ENCODE results near the gene GDF7.

The GDF7 gene

GRCh38 chr2:20622296-20622686, 44.7 kb upstream of the GDF7 start:
- no peak for TF ChIP-seq CTCF (IDR thresholded peaks at IDR 0.05; ENCODE audit: poor library complexity, severe bottlenecking)
- peak; percentile 26 for DNase-seq (ENCODE audit: low spot score)
- Histone ChIP-seq H3K4me3 (ENCODE audit: severe bottlenecking) (no peak overlapping the region), H3K36me3 (ENCODE audit: low read depth) (no peaks in the 10 kb centered on the region), H3K27ac (ENCODE audit: poor library complexity, severe bottlenecking) (no peak overlapping the region), H3K9me3 (ENCODE audit: severe bottlenecking) (no peaks in the 10 kb centered on the region), H3K27me3 (ENCODE audit: insufficient read depth, poor library complexity, severe bottlenecking) (no peaks in the 10 kb centered on the region), H3K4me1 (ENCODE audit: insufficient read depth, poor library complexity, severe bottlenecking) (peaks cover 11% of the 10 kb centered on the region)
- no peak for ATAC-seq (ENCODE audit: low read depth)

- no peak for TF ChIP-seq CTCF (IDR thresholded peaks at IDR 0.05; ENCODE audit: poor library complexity, severe bottlenecking)
- ATAC-seq (ENCODE audit: low read depth) (no peak), DNase-seq (ENCODE audit: low spot score) (peak; percentile 53)
- Histone ChIP-seq H3K9me3 (ENCODE audit: severe bottlenecking) (no peaks in the 10 kb centered on the region), H3K4me1 (ENCODE audit: insufficient read depth, poor library complexity, severe bottlenecking) (peaks cover 7% of the 10 kb centered on the region), H3K27ac (ENCODE audit: poor library complexity, severe bottlenecking) (no peak overlapping the region), H3K27me3 (ENCODE audit: insufficient read depth, poor library complexity, severe bottlenecking) (no peaks in the 10 kb centered on the region), H3K4me3 (ENCODE audit: severe bottlenecking) (no peak overlapping the region), H3K36me3 (ENCODE audit: low read depth) (no peaks in the 10 kb centered on the region)
These were observed 44.2 kb upstream of the GDF7 start for GRCh38 chr2:20622731-20623130.

DNA sequence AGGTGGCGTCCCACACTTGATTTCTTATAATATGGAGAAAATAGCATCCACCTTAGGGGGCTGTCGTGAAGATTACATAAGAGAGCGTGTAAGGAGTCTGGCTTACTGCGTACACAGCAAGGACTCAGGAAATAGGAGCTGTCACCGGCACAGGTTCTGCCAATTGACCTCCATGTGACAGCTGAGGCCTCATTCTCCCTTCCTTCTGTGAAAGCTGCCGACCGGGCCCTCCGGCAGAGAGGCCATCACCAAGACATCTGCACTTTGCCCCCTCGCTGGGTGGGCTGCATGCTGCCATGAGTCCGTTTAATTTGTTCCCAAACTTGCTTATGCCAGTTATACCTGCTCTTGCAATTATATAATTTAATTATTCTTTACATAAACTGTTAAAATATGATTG, 43.7 kb upstream of the GDF7 start:
- DNase-seq (ENCODE audit: low spot score) = peak; percentile 32
- Histone ChIP-seq H3K27ac (ENCODE audit: poor library complexity, severe bottlenecking) (no peak overlapping the region), H3K36me3 (ENCODE audit: low read depth) (no peaks in the 10 kb centered on the region), H3K4me1 (ENCODE audit: insufficient read depth, poor library complexity, severe bottlenecking) (peaks cover 2% of the 10 kb centered on the region), H3K9me3 (ENCODE audit: severe bottlenecking) (no peaks in the 10 kb centered on the region), H3K27me3 (ENCODE audit: insufficient read depth, poor library complexity, severe bottlenecking) (no peaks in the 10 kb centered on the region), H3K4me3 (ENCODE audit: severe bottlenecking) (no peak overlapping the region)
- ATAC-seq (ENCODE audit: low read depth) = no peak
- TF ChIP-seq CTCF (IDR thresholded peaks at IDR 0.05; ENCODE audit: poor library complexity, severe bottlenecking) = no peak

GRCh38 chr2:20623741-20624155, 43.2 kb upstream of the GDF7 start:
- H3K27ac ChIP-seq (ENCODE audit: poor library complexity, severe bottlenecking) = no peak overlapping the region
- no peak for TF ChIP-seq CTCF (IDR thresholded peaks at IDR 0.05; ENCODE audit: poor library complexity, severe bottlenecking)
- DNase-seq (ENCODE audit: low spot score) = peak; percentile 38
- H3K4me1 ChIP-seq (ENCODE audit: insufficient read depth, poor library complexity, severe bottlenecking) = no peaks in the 10 kb centered on the region
- no peaks in the 10 kb centered on the region for H3K36me3 ChIP-seq (ENCODE audit: low read depth)
- no peak for ATAC-seq (ENCODE audit: low read depth)
- H3K27me3 ChIP-seq (ENCODE audit: insufficient read depth, poor library complexity, severe bottlenecking) = no peaks in the 10 kb centered on the region
- H3K4me3 ChIP-seq (ENCODE audit: severe bottlenecking) = no peak overlapping the region
- H3K9me3 ChIP-seq (ENCODE audit: severe bottlenecking) = no peaks in the 10 kb centered on the region

- Histone ChIP-seq H3K9me3 (ENCODE audit: severe bottlenecking) (no peaks in the 10 kb centered on the region), H3K4me1 (ENCODE audit: insufficient read depth, poor library complexity, severe bottlenecking) (no peaks in the 10 kb centered on the region), H3K4me3 (ENCODE audit: severe bottlenecking) (no peak overlapping the region), H3K36me3 (ENCODE audit: low read depth) (no peaks in the 10 kb centered on the region), H3K27ac (ENCODE audit: poor library complexity, severe bottlenecking) (no peak overlapping the region), H3K27me3 (ENCODE audit: insufficient read depth, poor library complexity, severe bottlenecking) (no peaks in the 10 kb centered on the region)
- peak; percentile 43 for DNase-seq (ENCODE audit: low spot score)
- ATAC-seq (ENCODE audit: low read depth) = no peak
- no peak for TF ChIP-seq CTCF (IDR thresholded peaks at IDR 0.05; ENCODE audit: poor library complexity, severe bottlenecking)
These were observed 42.6 kb upstream of the GDF7 start for GRCh38 chr2:20624156-20624883.

All from RWPE2 (cell line).